ENCODE measurements around the gene ZNF502. TPM values are rescaled to one million over a fixed set of nuclear protein-coding genes. Genes with fewer than 3 reads are reported as not detected.

ZNF502 gene
- total and polyA plus RNA-seq, 2 donors (not counting 3 experiments of a cell fraction or from before 2014, with no cell fraction given) = 1.0 to 4.1 TPM

- dilution Hi-C loops (cut with MboI; ENCODE audit: extremely low pct_ligation_motif_present, low sequenced_read_pairs) = no loop called here
- Histone ChIP-seq H3K4me2 (ENCODE audit: insufficient read depth, low read length) (no peak overlapping the region), H3K27me3 (ENCODE audit: control insufficient read depth in 2 of 2, insufficient read depth in 2 of 2, low read length in 2 of 2) (no peaks in the 10 kb centered on the region), H3K9me3 (replicated peaks; ENCODE audit: control insufficient read depth, insufficient read depth, low read length) (no peaks in the 10 kb centered on the region), H3K9ac (replicated peaks; ENCODE audit: extremely low read depth, insufficient read depth, low read length) (no peak overlapping the region), H3K4me3 (replicated peaks in 1 of 3; ENCODE audit: insufficient read depth in 1 of 3, low read depth in 1 of 3, low read length in 3 of 3) (no peak overlapping the region), H3K79me2 (ENCODE audit: control insufficient read depth, insufficient read depth, low read length) (no peaks in the 10 kb centered on the region), H4K20me1 (replicated peaks; ENCODE audit: control insufficient read depth, extremely low read depth, insufficient read depth, low read length) (no peaks in the 10 kb centered on the region), H3K4me1 (ENCODE audit: control insufficient read depth, extremely low read depth, insufficient read depth, low read length) (no peaks in the 10 kb centered on the region), H3K9me1 (replicated peaks; ENCODE audit: control insufficient read depth, extremely low read depth, insufficient read depth, low read length) (no peaks in the 10 kb centered on the region), H3K36me3 (ENCODE audit: control insufficient read depth in 2 of 2, extremely low read depth in 1 of 2, insufficient read depth in 2 of 2, low read length in 2 of 2) (no peaks in the 10 kb centered on the region), H2AFZ (ENCODE audit: low read depth, low read length) (no peak overlapping the region), H3K27ac (ENCODE audit: insufficient read depth, low read depth, low read length) (no peak overlapping the region)
- TF ChIP-seq GATA2 (IDR thresholded peaks at IDR 0.05; ENCODE audit: insufficient read depth, insufficient read length, low read depth, low read length) (peak; percentile 58), EZH2 (IDR thresholded peaks at IDR 0.05; ENCODE audit: borderline replicate concordance, low read depth, low read length, severe bottlenecking) (no peak)
- intact Hi-C loops (cut with micrococcal nuclease) = no loop called here
- no TSS peak for BruUV-seq (replicated peaks)
- POLR2A ChIA-PET = no interaction called here
- no peak for DNase-seq (ENCODE audit: low read depth, low spot score)
- no peak for FAIRE-seq
- CTCF ChIA-PET = no interaction called here
Measured at GRCh38 chr3:44674211-44674610, 38.2 kb upstream of the ZNF502 start.

GRCh38 chr3:44678480-44679116 lies 33.9 kb upstream of the ZNF502 start:
- CTCF ChIA-PET = no interaction called here
- dilution Hi-C loops (cut with MboI; ENCODE audit: extremely low pct_ligation_motif_present, low sequenced_read_pairs) = no loop called here
- no TSS peak for BruUV-seq (replicated peaks)

More at GRCh38 chr3:44678480-44679116, 33.9 kb upstream of the ZNF502 start:
- Histone ChIP-seq H3K4me2 (ENCODE audit: insufficient read depth, low read length) (no peak overlapping the region), H3K9ac (replicated peaks; ENCODE audit: extremely low read depth, insufficient read depth, low read length) (no peak overlapping the region), H3K27me3 (ENCODE audit: control insufficient read depth in 2 of 2, insufficient read depth in 2 of 2, low read length in 2 of 2) (no peaks in the 10 kb centered on the region), H3K79me2 (ENCODE audit: control insufficient read depth, insufficient read depth, low read length) (no peaks in the 10 kb centered on the region), H3K9me1 (replicated peaks; ENCODE audit: control insufficient read depth, extremely low read depth, insufficient read depth, low read length) (no peaks in the 10 kb centered on the region), H3K9me3 (replicated peaks; ENCODE audit: control insufficient read depth, insufficient read depth, low read length) (no peaks in the 10 kb centered on the region), H4K20me1 (replicated peaks; ENCODE audit: control insufficient read depth, extremely low read depth, insufficient read depth, low read length) (no peaks in the 10 kb centered on the region), H3K4me3 (replicated peaks in 1 of 3; ENCODE audit: insufficient read depth in 1 of 3, low read depth in 1 of 3, low read length in 3 of 3) (no peak overlapping the region), H2AFZ (ENCODE audit: low read depth, low read length) (no peak overlapping the region), H3K27ac (ENCODE audit: insufficient read depth, low read depth, low read length) (no peak overlapping the region), H3K4me1 (ENCODE audit: control insufficient read depth, extremely low read depth, insufficient read depth, low read length) (no peaks in the 10 kb centered on the region), H3K36me3 (ENCODE audit: control insufficient read depth in 2 of 2, extremely low read depth in 1 of 2, insufficient read depth in 2 of 2, low read length in 2 of 2) (no peaks in the 10 kb centered on the region)
- intact Hi-C loops (cut with micrococcal nuclease) = no loop called here
- DNase-seq (ENCODE audit: low read depth, low spot score) (no peak), FAIRE-seq (no peak)
- TF ChIP-seq MYC (IDR thresholded peaks at IDR 0.05; ENCODE audit: low read depth, low read length) (no peak), GATA2 (IDR thresholded peaks at IDR 0.05; ENCODE audit: insufficient read depth, insufficient read length, low read depth, low read length) (no peak)
- POLR2A ChIA-PET = no interaction called here

Measured in endothelial cell of umbilical vein (primary cell).